Measurements from ENCODE around the gene PIP5K1C.

The PIP5K1C gene

DNA sequence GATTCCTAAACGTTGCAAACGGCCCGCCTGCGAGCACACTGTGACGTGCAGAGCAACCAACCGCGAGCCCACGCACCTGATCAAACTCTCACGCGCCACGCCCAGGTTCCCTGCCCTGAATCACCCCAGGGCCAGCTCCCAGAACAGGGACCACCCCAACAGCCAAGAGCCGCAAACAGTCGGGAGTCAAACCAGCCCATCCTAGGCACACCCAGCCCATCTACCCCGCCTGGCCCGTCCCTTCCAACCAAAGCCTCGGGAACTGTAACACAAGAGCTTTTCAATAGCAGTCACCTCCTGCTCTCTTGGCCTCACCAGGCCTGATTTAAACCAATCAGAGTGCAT, 8.9 kb downstream of the PIP5K1C start:
- no peaks in the 10 kb centered on the region for H3K27me3 ChIP-seq (ENCODE audit: low read length)
- no peaks in the 10 kb centered on the region for H3K36me3 ChIP-seq (ENCODE audit: low read length)
- TF ChIP-seq CTCF (IDR thresholded peaks at IDR 0.05; ENCODE audit: insufficient read depth, low read length, poor library complexity, severe bottlenecking) (no peak), EZH2phosphoT487 (conservative IDR thresholded peaks at IDR 0.05; ENCODE audit: low read length) (no peak)
- 0 out of 2 replicates have a peak, but pooled peaks cover 3% of the 10 kb centered on the region for H4K20me1 ChIP-seq (ENCODE audit: low read depth, low read length)
- no peaks in the 10 kb centered on the region for H3K79me2 ChIP-seq (ENCODE audit: insufficient read depth, low read length)
- no peaks in the 10 kb centered on the region for H3K9me2 ChIP-seq (replicated peaks; ENCODE audit: insufficient read depth, low read length)
- no peak overlapping the region for H3K4me2 ChIP-seq (ENCODE audit: low read depth, low read length, poor library complexity, severe bottlenecking)
- no peak overlapping the region for H3K4me3 ChIP-seq (ENCODE audit: insufficient read depth, low read length, poor library complexity, severe bottlenecking)
- H3K9ac ChIP-seq (ENCODE audit: low read length): no peak overlapping the region
- no peaks in the 10 kb centered on the region for H3K9me3 ChIP-seq (ENCODE audit: insufficient read depth, low read length)
- no peaks in the 10 kb centered on the region for H3F3A ChIP-seq (ENCODE audit: insufficient read depth)
- no peak overlapping the region for H3K27ac ChIP-seq (ENCODE audit: low read depth, low read length)
- H2AFZ ChIP-seq (ENCODE audit: low read depth, low read length, severe bottlenecking): no peak overlapping the region

DNA sequence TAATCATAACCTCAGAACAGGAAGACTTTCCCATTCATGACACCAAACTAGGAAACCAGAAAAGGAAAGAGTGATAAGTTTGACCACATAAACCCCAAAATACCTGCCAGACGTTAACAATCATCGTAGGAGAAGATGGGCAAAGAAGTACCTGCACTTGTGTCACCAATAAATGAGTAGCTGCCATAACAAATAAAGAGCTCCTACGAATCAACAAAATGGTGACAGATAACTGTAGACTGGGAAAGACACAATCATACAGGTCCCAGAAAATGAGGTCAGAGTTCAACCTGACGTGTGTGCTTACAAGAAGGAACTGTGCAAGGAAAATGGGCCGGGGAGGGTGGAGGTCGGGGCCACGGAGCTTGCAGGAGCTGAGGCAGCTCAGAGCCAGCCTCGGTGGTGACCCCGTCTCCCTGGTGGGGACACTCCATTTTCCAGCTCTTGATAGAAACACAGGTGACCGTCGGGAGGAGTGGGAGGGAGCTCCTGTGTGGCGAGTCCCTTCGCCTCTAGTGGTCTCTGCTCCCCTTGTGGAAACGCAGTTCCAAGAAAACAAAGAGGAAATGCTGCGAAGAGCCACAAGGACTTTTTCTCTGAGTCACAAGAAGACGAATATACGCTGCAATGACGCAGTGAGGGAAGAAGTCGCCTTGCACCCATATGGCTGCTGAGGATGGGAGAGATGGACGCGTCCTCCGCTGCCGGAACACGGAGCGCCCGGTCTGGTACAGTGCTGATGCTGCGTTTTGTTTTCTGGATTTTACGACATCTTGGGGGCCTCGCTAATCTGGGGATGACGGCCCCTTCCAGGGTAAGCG, 9.5 kb downstream of the PIP5K1C start:
- H2AFZ ChIP-seq (ENCODE audit: low read depth, low read length, severe bottlenecking): no peak overlapping the region
- H3K79me2 ChIP-seq (ENCODE audit: insufficient read depth, low read length): no peaks in the 10 kb centered on the region
- no peak overlapping the region for H3K4me2 ChIP-seq (ENCODE audit: low read depth, low read length, poor library complexity, severe bottlenecking)

DNA sequence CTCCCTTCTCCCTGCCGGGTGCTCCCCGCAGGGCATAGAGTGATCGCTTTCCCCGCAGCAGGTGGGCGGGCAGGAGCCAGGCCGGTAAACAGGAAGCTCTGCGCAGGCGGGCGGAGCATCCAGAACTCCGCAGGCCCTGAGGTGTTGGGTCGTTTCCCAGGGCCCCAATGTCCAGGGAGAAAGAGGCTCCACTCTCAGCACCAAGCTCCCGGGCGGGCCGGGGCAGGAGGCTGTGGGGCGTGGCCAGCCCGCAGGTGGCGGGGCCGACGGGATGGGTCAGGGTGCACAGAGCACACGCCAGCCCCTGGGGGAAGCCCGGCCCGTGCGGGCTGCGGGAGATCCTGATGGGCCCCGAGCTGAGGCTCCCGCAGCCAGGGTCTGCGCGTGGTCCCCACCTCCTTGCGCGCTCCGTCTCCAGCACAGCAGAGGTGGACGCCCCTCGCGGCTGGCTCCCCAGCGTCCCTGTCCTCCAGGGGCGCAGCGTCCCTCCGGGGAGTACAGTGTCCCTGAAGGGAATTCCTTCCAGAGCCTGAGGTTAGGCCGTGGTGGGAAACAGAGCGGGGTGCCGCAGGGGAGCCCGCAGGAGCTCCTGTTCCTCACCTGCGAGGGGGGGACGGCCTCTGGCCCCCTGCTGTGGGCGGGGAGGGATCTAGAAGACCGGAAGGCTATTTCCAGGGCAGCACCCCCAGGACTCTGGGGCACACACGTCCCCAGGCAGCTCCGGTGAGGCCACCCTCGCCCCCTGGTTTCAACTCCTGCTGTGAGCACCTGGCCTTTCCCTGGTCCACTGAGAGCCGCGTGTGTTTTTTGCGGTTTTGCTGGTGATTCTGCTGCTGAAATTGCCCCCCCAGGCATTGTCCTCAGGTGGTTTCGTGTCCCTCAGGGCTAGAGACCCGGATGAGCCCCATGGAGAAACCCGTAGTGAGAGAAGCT, 12.2 kb downstream of the PIP5K1C start:
- Histone ChIP-seq H3K9me3 (ENCODE audit: insufficient read depth, low read length) (no peaks in the 10 kb centered on the region), H3K79me2 (ENCODE audit: insufficient read depth, low read length) (no peaks in the 10 kb centered on the region), H3K27ac (ENCODE audit: low read depth, low read length) (no peak overlapping the region), H2AFZ (ENCODE audit: low read depth, low read length, severe bottlenecking) (no peak overlapping the region), H3K36me3 (ENCODE audit: low read length) (no peaks in the 10 kb centered on the region), H3K4me3 (ENCODE audit: insufficient read depth, low read length, poor library complexity, severe bottlenecking) (no peak overlapping the region), H3K9me2 (replicated peaks; ENCODE audit: insufficient read depth, low read length) (no peaks in the 10 kb centered on the region), H3K4me2 (ENCODE audit: low read depth, low read length, poor library complexity, severe bottlenecking) (no peak overlapping the region), H4K20me1 (ENCODE audit: low read depth, low read length) (0 out of 2 replicates have a peak, but pooled peaks cover 3% of the 10 kb centered on the region), H3K9ac (ENCODE audit: low read length) (no peak overlapping the region), H3F3A (ENCODE audit: insufficient read depth) (no peaks in the 10 kb centered on the region), H3K27me3 (ENCODE audit: low read length) (no peaks in the 10 kb centered on the region)
- no peak for TF ChIP-seq EZH2phosphoT487 (conservative IDR thresholded peaks at IDR 0.05; ENCODE audit: low read length)
- no peak for TF ChIP-seq CTCF (IDR thresholded peaks at IDR 0.05; ENCODE audit: insufficient read depth, low read length, poor library complexity, severe bottlenecking)

More for the DNA sequence above, 9.5 kb downstream of the PIP5K1C start:
- no peaks in the 10 kb centered on the region for H3F3A ChIP-seq (ENCODE audit: insufficient read depth)
- H3K27me3 ChIP-seq (ENCODE audit: low read length): no peaks in the 10 kb centered on the region
- no peak overlapping the region for H3K9ac ChIP-seq (ENCODE audit: low read length)
- no peaks in the 10 kb centered on the region for H3K9me3 ChIP-seq (ENCODE audit: insufficient read depth, low read length)
- TF ChIP-seq EZH2phosphoT487 (conservative IDR thresholded peaks at IDR 0.05; ENCODE audit: low read length) (no peak), CTCF (IDR thresholded peaks at IDR 0.05; ENCODE audit: insufficient read depth, low read length, poor library complexity, severe bottlenecking) (no peak)
- no peak overlapping the region for H3K4me3 ChIP-seq (ENCODE audit: insufficient read depth, low read length, poor library complexity, severe bottlenecking)
- no peaks in the 10 kb centered on the region for H3K9me2 ChIP-seq (replicated peaks; ENCODE audit: insufficient read depth, low read length)
- H4K20me1 ChIP-seq (ENCODE audit: low read depth, low read length): 0 out of 2 replicates have a peak, but pooled peaks cover 3% of the 10 kb centered on the region
- H3K27ac ChIP-seq (ENCODE audit: low read depth, low read length): no peak overlapping the region
- H3K36me3 ChIP-seq (ENCODE audit: low read length): no peaks in the 10 kb centered on the region
